HepG2 (cell line): ENCODE measurements around the gene TMEM31. TPM values are rescaled to one million over a fixed set of nuclear protein-coding genes. Genes with fewer than 3 reads are reported as not detected.

Source experiments
- ATAC-seq: fragments of 200-7000 bp; cut with Tn5 transposase; 3 replicates; pipeline ENCODE4 v1.9.1; 2020; ENCODE audit warnings: mild to moderate bottlenecking, moderate library complexity
- BruUV-seq: library from RNA; stranded (reverse); fragments of 400-500 nt; replicated peaks from 2 replicates; lab custom pipeline; 2021; lab: Mats Ljungman, UMichigan
- CTCF ChIA-PET: fragments of 300-600 bp; formaldehyde crosslinking; extraction: SDS; loops from one replicate; lab custom pipeline; 2021; ENCODE audit warnings: low total read pairs, inconsistent platforms, low intra/inter-chr PET ratio; lab: Yijun Ruan, JAX
- POLR2A ChIA-PET: fragments of 350-600 bp; sonication (Branson Sonifier 250); formaldehyde crosslinking; loops from one replicate; lab custom pipeline; 2020; ENCODE audit warnings: antibody characterized with exemption, inconsistent platforms; lab: Yijun Ruan, JAX
- DNase-seq: peaks from one replicate; pipeline ENCODE4 v3.0.0-alpha.2; 2015; ENCODE audit warnings: low spot score
- FAIRE-seq: peaks from 3 replicates; lab custom pipeline; 2011; peaks lifted over from hg19 to GRCh38; lab: Jason Lieb, UNC
- H2AFZ ChIP-seq: one replicate; pipeline ENCODE4 v1.6.1; 2011; ENCODE audit warnings: low read length, inconsistent platforms
- H3K27ac ChIP-seq: fragments of 300-600 bp; 3 replicates; pipeline ENCODE4 v1.8.0; 2011; ENCODE audit warnings: mixed run types, mild to moderate bottlenecking, mixed read lengths, low read length, inconsistent platforms; ENCODE audit not compliant: insufficient read depth; ENCODE audit errors: extremely low read length
- H3K27me3 ChIP-seq, 2 experiments: fragments of 200-600 bp in 1 of 2; 2 replicates in 1 of 2; 3 replicates in 1 of 2; pipeline versions ENCODE4 v1.6.0 to v1.8.0; 2011; ENCODE audit warnings: low read length in 2 of 2, mild to moderate bottlenecking in 2 of 2, moderate library complexity in 2 of 2, inconsistent platforms in 1 of 2; ENCODE audit not compliant: insufficient read depth in 2 of 2, control insufficient read depth in 1 of 2
- H3K36me3 ChIP-seq, 2 experiments: fragments of 200-600 bp in 1 of 2; replicated peaks in 1 of 2; 2 replicates in 1 of 2; 3 replicates in 1 of 2; pipeline versions ENCODE4 v1.5.1 to v1.8.0; 2011; ENCODE audit warnings: low read length in 2 of 2, inconsistent platforms in 1 of 2; ENCODE audit not compliant: insufficient read depth in 2 of 2, control insufficient read depth in 1 of 2
- H3K4me1 ChIP-seq: 2 replicates; pipeline ENCODE4 v1.5.1; 2012; ENCODE audit warnings: low read length, inconsistent platforms; ENCODE audit not compliant: insufficient read depth
- H3K4me2 ChIP-seq: 2 replicates; pipeline ENCODE4 v1.6.0; 2011; ENCODE audit warnings: low read depth, low read length, inconsistent platforms
- H3K4me3 ChIP-seq, 3 experiments: fragments of 200-600 bp in 1 of 3; sonication (generic), shearing (Covaris generic) in 1 of 3; replicated peaks in 1 of 3; 2 replicates each; pipeline ENCODE4 v1.5.1; 2011 to 2016; ENCODE audit warnings: low read length in 3 of 3, inconsistent platforms in 2 of 3, low read depth in 2 of 3, mild to moderate bottlenecking in 2 of 3, control low read depth in 1 of 3, mixed read lengths in 1 of 3; ENCODE audit not compliant: insufficient read depth in 1 of 3
- H3K79me2 ChIP-seq: one replicate; pipeline ENCODE4 v1.6.1; 2011; ENCODE audit warnings: low read length, inconsistent platforms; ENCODE audit not compliant: insufficient read depth
- H3K9ac ChIP-seq: 2 replicates; pipeline ENCODE4 v1.6.0; 2011; ENCODE audit warnings: mild to moderate bottlenecking, low read depth, low read length, inconsistent platforms; ENCODE audit not compliant: insufficient read depth
- H3K9me3 ChIP-seq: 2 replicates; pipeline ENCODE4 v1.5.1; 2012; ENCODE audit warnings: mild to moderate bottlenecking, low read length
- H4K20me1 ChIP-seq: 2 replicates; pipeline ENCODE4 v1.6.0; 2011; ENCODE audit warnings: inconsistent platforms, mild to moderate bottlenecking, low read length, moderate library complexity; ENCODE audit not compliant: insufficient read depth
- ELK4 ChIP-seq: sonication (generic); formaldehyde crosslinking; IDR thresholded peaks from 2 replicates; pipeline ENCODE4 v1.9.0; 2021; ENCODE audit warnings: missing genetic modification reagents, borderline replicate concordance
- FOXK1 ChIP-seq: sonication (generic); formaldehyde crosslinking; IDR thresholded peaks from 2 replicates; pipeline ENCODE4 v1.4.0; 2020; ENCODE audit warnings: low read depth, missing genetic modification reagents, borderline replicate concordance
- GATAD1 ChIP-seq: IDR thresholded peaks from 2 replicates; pipeline ENCODE4 v1.6.1; 2016; ENCODE audit warnings: missing genetic modification reagents, missing compliant biosample characterization
- HMG20B ChIP-seq: conservative IDR thresholded peaks from 2 replicates; pipeline ENCODE4 v1.6.1; 2016; ENCODE audit warnings: missing genetic modification reagents, missing compliant biosample characterization
- IRF2 ChIP-seq: IDR thresholded peaks from 2 replicates; pipeline ENCODE4 v1.6.1; 2018; ENCODE audit warnings: missing genetic modification reagents, missing compliant biosample characterization
- MATR3 ChIP-seq: sonication (generic); formaldehyde crosslinking; IDR thresholded peaks from 2 replicates; pipeline ENCODE4 v1.4.0; 2020; ENCODE audit warnings: missing genetic modification reagents
- MXD4 ChIP-seq: IDR thresholded peaks from 2 replicates; pipeline ENCODE4 v1.6.1; 2016; ENCODE audit warnings: mild to moderate bottlenecking, missing biosample characterization, missing genetic modification reagents
- SNAPC4 ChIP-seq: sonication (generic); formaldehyde crosslinking; IDR thresholded peaks from 2 replicates; pipeline ENCODE4 v1.4.0; 2020; ENCODE audit warnings: mild to moderate bottlenecking, missing genetic modification reagents
- TIGD3 ChIP-seq: sonication (generic); formaldehyde crosslinking; IDR thresholded peaks from 2 replicates; pipeline ENCODE4 v1.5.1; 2020; ENCODE audit warnings: mild to moderate bottlenecking, missing genetic modification reagents, borderline replicate concordance
- ZBTB1 ChIP-seq: sonication (generic); formaldehyde crosslinking; IDR thresholded peaks from 2 replicates; pipeline ENCODE4 v1.4.0; 2020; ENCODE audit warnings: missing genetic modification reagents, borderline replicate concordance
- ZFYVE20 ChIP-seq: sonication (generic); formaldehyde crosslinking; IDR thresholded peaks from 2 replicates; pipeline ENCODE4 v1.8.0; 2023; ENCODE audit warnings: low read depth, mild to moderate bottlenecking, moderate library complexity, missing genetic modification reagents, borderline replicate concordance
- ZNF513 ChIP-seq: sonication (generic); formaldehyde crosslinking; conservative IDR thresholded peaks from 2 replicates; pipeline ENCODE4 v1.5.0; 2020; ENCODE audit warnings: missing genetic modification reagents
- ZNF580 ChIP-seq: IDR thresholded peaks from 2 replicates; pipeline ENCODE4 v1.6.1; 2016; ENCODE audit warnings: low read depth, borderline replicate concordance
- ZNF615 ChIP-seq: sonication (generic); formaldehyde crosslinking; IDR thresholded peaks from 2 replicates; pipeline ENCODE4 v1.5.0; 2020; ENCODE audit warnings: mild to moderate bottlenecking, missing genetic modification reagents, borderline replicate concordance
- WGBS: methylation state at CpG from one replicate; pipeline ENCODE4 v1.1.6; 2017; ENCODE audit warnings: low lambda C conversion rate; 5-methylcytosine and 5-hydroxymethylcytosine counted together
- in situ Hi-C: cut with HindIII; loops from 2 replicates; pipeline ENCODE4 v1.10.0; 2017; ENCODE audit warnings: low pct_unique_long_range_greater_than_20kb; ENCODE audit not compliant: extremely low pct_ligation_motif_present
- intact Hi-C: fragments of 100-400 bp; cut with micrococcal nuclease; formaldehyde crosslinking; loops from one replicate; pipeline ENCODE4 v1.10.0; 2022; ENCODE audit not compliant: unreplicated experiment
- polyA plus RNA-seq, 8 experiments: library from polyadenylated mRNA; depleted of rRNA in 3 of 8; stranded (reverse) in 7 of 8; unstranded in 1 of 8; fragments of >200 nt; fragmentation: Illumina TruSeq in 4 of 8; extraction: Trizol in 4 of 8; gene quantifications; 2 replicates each; pipeline versions ENCODE4 v1.2.1 to v1.2.3, GENCODE V29; 2011 to 2016; ENCODE audit warnings: low read depth in 4 of 8, missing spikeins in 1 of 8, mixed read lengths in 1 of 8; ENCODE audit not compliant: insufficient read depth in 1 of 8
- total RNA-seq, 5 experiments: library from RNA; depleted of rRNA; stranded (reverse); fragments of >200 nt; fragmentation: Illumina TruSeq; extraction: Trizol; gene quantifications; 2 replicates each; pipeline ENCODE4 v1.2.3, GENCODE V29; 2016; ENCODE audit warnings: low read depth in 1 of 5

Gene TMEM31
- total and polyA plus RNA-seq, 2 of the 13 experiments (the other 11 are each of a cell fraction or from before 2014, with no cell fraction given): 0.16 TPM; not detected in 1

GRCh38 chrX:103687696-103688201 lies 23.0 kb upstream of the TMEM31 start:
- in situ Hi-C loops: loop anchor here (25.0 kb wide), 1 partner anchor 475 kb away; the partner anchor contains the start of genes FAM199X and SLC25A53
- POLR2A ChIA-PET: interaction anchor here (0.7 to 1.0 kb wide), 2 partner anchors 58 to 207 kb away, joined by 3 to 13 read pairs; partner anchors contain the start of gene TCEAL1
- peaks cover 29% of the 10 kb centered on the region for H3K79me2 ChIP-seq
- no peaks in the 10 kb centered on the region for H3K9me3 ChIP-seq
- H3K9ac ChIP-seq: peak overlapping the region; percentile 94
- H4K20me1 ChIP-seq: 0 out of 2 replicates have a peak, but pooled peaks cover 13% of the 10 kb centered on the region
- no peak for ATAC-seq
- peaks cover 47% of the 10 kb centered on the region for H3K4me1 ChIP-seq
- intact Hi-C loops: loop anchor here (1.0 to 5.0 kb wide), 4 partner anchors 60 to 155 kb away; partner anchors contain the start of genes TCEAL1 and TCEAL4
- FAIRE-seq: peak; percentile 39
- H3K27ac ChIP-seq: peak overlapping the region; percentile 99
- H3K27me3 ChIP-seq: no peaks in the 10 kb centered on the region; a peak in 1 of 5 replicates
- 2% methylated on average over 16 of the region's 17 CpGs for WGBS
- peak overlapping the region; percentile 54 for H2AFZ ChIP-seq
- BruUV-seq: no TSS peak
- peak overlapping the region; percentile 59 to 71 (median 68) for H3K4me3 ChIP-seq
- DNase-seq: peak; percentile 67
- H3K36me3 ChIP-seq: peaks cover 3 to 5% of the 10 kb centered on the region in 2 experiments; a peak in 3 of 5 replicates
- H3K4me2 ChIP-seq: peak overlapping the region; percentile 84
- CTCF ChIA-PET: interaction anchor here (3.1 kb wide), 1 partner anchor 130 kb away, joined by 20 read pairs; no protein-coding TSS in a partner anchor
- TF ChIP-seq ZNF580 (CRISPR knock-in tag) (no peak), FOXK1 (CRISPR knock-in tag) (no peak), SNAPC4 (CRISPR knock-in tag) (no peak), ZNF615 (CRISPR knock-in tag) (no peak), HMG20B (CRISPR knock-in tag) (no peak), ELK4 (CRISPR knock-in tag) (no peak), ZNF513 (CRISPR knock-in tag) (no peak), MATR3 (no peak), ZBTB1 (CRISPR knock-in tag) (no peak), MXD4 (CRISPR knock-in tag) (no peak), IRF2 (no peak), GATAD1 (CRISPR knock-in tag) (no peak), ZFYVE20 (CRISPR knock-in tag) (no peak), TIGD3 (CRISPR knock-in tag) (no peak)
